Pons (tissue), 1 donor: ENCODE measurements around the gene TAS1R3.

Source experiments
- DNase-seq: peaks from one replicate; pipeline ENCODE4 v3.0.0-alpha.2; 2016; ENCODE audit warnings: low spot score

TAS1R3 gene

GRCh38 chr1:1371746-1372711 is 40.9 kb downstream of the TAS1R3 start:
- no peak for DNase-seq

GRCh38 chr1:1373051-1373814 is 42.2 kb downstream of the TAS1R3 start:
- DNase-seq, result no peak

- no peak for DNase-seq
These were observed 42.9 kb downstream of the TAS1R3 start for GRCh38 chr1:1373815-1374588.

DNA sequence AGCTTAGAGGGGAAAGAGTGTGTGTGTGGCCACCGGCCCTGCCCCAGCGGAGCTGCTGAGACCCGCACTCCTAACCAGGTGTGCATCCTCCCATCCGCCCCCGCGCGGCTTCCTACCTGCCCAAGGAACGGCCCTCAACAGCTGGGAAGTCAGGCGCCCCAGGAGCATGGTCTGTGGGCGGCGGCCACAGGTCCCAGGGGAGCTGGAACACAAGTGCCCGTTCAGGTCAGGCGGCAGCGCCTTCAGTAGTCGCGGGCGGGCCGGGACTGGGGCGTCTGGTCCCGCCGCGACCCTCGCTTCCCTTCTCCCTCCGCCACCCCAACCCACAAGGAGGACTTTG is 43.5 kb downstream of the TAS1R3 start:
- DNase-seq, result no peak

DNA sequence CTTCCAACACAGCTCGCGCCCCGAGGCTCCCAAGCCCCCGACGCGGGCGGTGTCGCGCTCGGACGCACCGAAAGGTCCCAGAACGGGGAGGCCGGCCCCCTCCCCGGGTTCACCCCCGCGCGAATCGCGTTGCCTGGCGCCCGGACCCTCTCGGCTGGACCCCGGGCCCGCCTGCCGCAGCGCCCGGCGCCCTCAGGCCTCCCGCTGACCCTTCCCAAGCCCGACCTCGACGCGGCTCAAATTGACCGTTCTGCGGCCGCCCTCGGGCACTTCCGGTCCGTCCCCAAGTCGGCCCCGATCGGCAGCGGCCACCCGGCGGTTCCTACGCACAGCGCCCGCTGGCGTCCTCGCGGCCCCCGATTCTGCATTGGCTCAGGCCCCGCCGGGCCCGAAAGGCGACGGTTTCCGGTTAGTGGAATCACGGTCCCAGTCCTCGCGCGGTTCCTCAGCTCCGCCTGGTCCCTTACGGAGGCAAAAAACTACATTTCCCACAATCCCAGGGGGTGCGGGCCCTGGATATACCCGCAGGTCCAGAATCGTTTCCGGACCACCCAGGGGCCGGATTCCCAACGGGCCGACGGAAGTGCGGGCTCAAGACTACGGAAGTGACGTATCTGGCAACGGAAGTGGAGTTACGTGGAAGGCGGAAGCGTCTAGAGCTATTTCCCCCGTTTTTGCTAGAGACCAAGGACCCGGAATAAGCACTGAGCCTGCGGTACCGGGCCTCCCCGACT is 44.0 kb downstream of the TAS1R3 start, which contains the start of gene AURKAIP1:
Gene AURKAIP1 (minus strand): TSS at position 279 of the 734 bp plus-strand sequence. CDS start 451 bp downstream, outside the sequence.
- DNase-seq, result peak; percentile 100

DNA sequence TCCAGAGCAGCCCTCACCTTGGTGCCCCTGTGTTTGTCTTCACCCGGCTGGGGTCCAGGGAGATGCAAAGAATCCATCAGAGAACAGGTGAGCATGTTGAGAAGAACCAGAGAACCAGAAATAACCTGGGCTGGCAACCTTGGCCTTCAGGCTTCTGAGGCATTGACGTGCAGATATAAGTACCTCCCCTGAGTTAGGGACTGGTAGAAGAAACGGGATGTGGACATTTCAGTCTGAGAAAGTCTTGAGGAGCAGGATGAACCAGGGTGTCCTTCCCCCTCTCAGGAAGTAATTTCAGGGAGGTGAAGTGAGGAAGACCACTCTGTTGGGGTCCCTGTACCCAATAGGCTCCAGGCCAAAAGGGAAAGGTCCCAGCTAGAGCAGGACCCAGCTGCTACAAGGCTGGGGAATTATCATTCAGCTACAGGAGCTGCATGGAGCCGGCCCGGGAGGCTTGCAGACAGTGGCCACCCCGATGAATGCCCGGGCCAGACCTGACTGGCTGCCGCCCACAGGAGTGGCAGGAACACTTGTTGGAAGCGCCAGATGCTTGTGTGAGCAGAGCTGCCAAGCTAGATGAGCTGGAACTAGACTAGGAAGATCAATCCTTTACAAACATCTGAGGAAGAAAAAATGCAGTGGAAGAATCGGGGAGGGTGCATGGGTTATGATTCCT is 45.6 kb downstream of the TAS1R3 start:
- no peak for DNase-seq

- DNase-seq, result no peak
These were observed 46.6 kb downstream of the TAS1R3 start for GRCh38 chr1:1377540-1378205.

GRCh38 chr1:1380860-1381259 is 49.8 kb downstream of the TAS1R3 start:
- DNase-seq, result no peak

GRCh38 chr1:1381294-1381693 is 50.2 kb downstream of the TAS1R3 start:
- DNase-seq, result no peak
